ENCODE measurements around the gene FAM228A.

Gene FAM228A

DNA sequence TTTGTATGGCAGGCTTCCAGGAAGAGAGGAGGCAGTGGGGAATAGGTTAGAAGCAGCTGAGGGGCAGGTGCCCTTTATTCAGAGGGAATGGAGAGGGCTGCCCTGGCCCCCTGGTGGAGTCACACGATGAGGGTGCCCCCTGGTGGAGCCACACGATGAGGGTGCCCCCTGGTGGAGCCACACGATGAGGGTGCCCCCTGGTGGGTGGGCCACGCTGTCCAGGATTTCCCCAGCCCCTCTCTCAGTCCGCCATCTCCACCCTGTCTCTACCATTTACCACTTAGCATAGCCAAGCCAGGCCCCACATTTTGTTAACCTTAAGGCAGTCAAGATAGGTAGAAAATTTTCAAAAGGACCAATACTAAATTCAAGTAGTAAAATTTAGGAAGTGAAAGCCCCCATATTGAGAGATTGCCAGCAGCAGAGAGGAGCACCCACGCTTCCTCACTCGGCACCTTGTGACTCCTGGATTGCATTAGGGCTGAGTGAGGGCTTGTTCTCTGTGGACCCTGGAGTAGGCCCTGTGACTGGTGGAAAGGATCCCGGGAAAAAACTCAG, 10.4 kb upstream of the FAM228A start:
- in situ Hi-C loops (cut with HindIII; ENCODE audit: low sequenced_read_pairs), result no loop called here
- TF ChIP-seq, protein P1, sequence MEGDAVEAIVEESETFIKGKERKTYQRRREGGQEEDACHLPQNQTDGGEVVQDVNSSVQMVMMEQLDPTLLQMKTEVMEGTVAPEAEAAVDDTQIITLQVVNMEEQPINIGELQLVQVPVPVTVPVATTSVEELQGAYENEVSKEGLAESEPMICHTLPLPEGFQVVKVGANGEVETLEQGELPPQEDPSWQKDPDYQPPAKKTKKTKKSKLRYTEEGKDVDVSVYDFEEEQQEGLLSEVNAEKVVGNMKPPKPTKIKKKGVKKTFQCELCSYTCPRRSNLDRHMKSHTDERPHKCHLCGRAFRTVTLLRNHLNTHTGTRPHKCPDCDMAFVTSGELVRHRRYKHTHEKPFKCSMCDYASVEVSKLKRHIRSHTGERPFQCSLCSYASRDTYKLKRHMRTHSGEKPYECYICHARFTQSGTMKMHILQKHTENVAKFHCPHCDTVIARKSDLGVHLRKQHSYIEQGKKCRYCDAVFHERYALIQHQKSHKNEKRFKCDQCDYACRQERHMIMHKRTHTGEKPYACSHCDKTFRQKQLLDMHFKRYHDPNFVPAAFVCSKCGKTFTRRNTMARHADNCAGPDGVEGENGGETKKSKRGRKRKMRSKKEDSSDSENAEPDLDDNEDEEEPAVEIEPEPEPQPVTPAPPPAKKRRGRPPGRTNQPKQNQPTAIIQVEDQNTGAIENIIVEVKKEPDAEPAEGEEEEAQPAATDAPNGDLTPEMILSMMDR (IDR thresholded peaks at IDR 0.05; ENCODE audit: low read depth, low read length, missing control alignments), result no peak
- no peak for DNase-seq (ENCODE audit: low read depth)
- H3K4me3 ChIP-seq (ENCODE audit: low read depth, low read length), result no peak overlapping the region

DNA sequence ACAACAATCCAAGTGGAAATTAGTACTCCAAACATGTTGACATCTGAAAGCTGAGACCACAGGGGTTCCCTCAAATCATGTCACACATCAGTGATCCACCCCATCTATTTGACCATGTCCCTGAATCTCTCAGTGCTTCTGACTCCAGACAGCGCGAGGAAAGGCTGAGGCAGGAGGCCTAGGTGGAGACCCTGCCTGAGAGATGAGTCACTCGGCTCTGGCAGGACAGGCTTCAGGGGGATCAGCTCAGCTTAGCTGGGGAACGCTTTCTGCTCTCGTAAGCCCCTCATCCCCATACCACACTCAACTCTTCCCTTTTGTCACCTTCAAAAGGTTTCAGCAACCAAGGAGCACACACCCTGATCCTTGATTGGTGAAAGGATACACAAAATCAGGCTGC, 5.8 kb upstream of the FAM228A start:
- no peak overlapping the region for H3K4me3 ChIP-seq (ENCODE audit: low read depth, low read length)
- in situ Hi-C loops (cut with HindIII; ENCODE audit: low sequenced_read_pairs), result no loop called here
- no peak for DNase-seq (ENCODE audit: low read depth)
- TF ChIP-seq, protein P1 (IDR thresholded peaks at IDR 0.05; ENCODE audit: low read depth, low read length, missing control alignments), result no peak

DNA sequence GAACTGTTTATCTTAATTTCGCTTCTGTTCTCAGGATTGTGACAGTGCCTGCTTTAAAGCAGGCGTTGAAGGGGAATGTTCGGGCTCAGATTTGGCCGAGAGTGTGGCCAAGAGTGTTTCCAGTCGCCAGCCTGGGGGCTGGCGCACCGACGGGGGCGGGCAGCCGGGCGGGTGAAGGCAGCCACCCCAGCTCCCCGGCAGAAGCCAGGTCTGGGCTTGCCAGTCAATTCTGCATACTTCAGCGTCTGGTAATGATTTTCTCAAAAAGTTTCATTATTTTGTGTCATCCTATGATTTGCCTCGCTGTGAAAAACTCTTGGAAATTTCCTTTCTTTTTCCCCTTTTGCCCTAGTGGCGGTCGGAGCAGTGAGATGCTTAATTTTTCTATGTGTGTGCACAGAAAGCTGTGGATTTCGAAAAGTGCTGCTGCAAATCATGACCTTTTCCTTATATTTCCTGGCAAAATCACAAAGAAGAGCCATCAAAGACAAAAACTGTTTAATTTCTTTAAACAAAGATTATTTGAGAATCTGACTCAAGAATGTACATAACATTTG, 856 bp downstream of the FAM228A start:
- in situ Hi-C loops (cut with HindIII; ENCODE audit: low sequenced_read_pairs), result no loop called here
- TF ChIP-seq, protein P1 (IDR thresholded peaks at IDR 0.05; ENCODE audit: low read depth, low read length, missing control alignments), result no peak
- no peak overlapping the region for H3K4me3 ChIP-seq (ENCODE audit: low read depth, low read length)
- DNase-seq (ENCODE audit: low read depth), result no peak

DNA sequence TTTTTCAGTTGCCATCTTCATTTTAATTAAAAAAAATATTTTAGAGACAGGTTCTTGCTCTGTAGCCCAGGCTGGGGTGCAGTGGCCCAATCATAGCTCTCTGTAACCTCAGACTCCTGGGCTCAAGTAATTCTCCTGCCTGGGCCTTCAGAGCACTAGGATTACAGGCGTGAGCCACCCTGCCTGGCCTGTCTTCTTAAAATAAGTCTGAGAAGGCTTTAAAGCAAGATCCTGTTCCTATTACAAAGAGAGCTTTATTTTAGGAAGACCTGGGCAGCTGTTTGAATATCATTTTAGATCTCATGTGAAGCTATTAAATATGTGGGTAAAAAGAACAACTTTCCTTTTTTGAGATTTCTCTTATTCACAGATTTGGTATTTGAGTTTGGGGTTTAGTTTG, 1.5 kb downstream of the FAM228A start:
- TF ChIP-seq, protein P1 (IDR thresholded peaks at IDR 0.05; ENCODE audit: low read depth, low read length, missing control alignments), result no peak
- in situ Hi-C loops (cut with HindIII; ENCODE audit: low sequenced_read_pairs), result no loop called here
- H3K4me3 ChIP-seq (ENCODE audit: low read depth, low read length), result no peak overlapping the region
- no peak for DNase-seq (ENCODE audit: low read depth)

DNA sequence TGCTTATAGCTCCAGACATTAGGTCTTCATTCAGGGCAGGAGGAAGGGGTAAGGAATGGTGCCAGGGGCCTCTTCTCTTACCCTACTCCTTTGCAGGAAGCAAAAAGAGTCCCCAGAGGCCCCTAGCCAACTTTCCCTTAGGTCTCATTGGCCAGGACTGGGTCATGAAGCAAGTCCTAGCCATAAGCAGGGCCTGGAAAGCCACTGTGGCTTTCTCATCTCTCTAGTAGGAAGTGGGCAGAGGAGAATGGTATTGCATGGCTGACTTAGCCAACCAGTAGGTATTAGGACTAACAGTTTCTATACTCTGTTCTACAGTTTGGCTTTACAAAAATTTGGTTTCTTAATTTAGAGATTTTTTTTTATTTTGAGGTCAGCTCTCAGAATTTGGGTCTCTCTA, 4.8 kb downstream of the FAM228A start:
- no peak for DNase-seq (ENCODE audit: low read depth)
- TF ChIP-seq, protein P1 (IDR thresholded peaks at IDR 0.05; ENCODE audit: low read depth, low read length, missing control alignments), result no peak
- in situ Hi-C loops (cut with HindIII; ENCODE audit: low sequenced_read_pairs), result no loop called here

DNA sequence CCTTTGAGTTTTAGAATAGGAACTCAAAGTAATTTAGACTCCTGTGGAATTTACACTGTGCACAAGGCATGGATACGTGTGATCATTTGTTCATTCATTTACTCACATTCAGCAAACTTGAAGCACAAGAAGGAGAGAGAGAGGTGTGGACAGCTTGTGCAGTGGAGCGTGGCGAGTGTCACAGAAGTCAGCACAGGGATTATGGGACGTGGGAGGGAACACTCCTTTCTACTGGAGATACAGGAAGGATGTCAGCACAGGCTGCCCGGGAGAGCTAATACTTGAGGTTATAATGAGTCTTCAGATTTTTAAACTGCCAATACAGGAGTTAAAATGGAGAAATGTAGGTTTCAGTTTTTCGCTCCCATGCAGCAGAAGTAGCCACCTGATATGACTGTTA, 7.0 kb downstream of the FAM228A start:
- no peak overlapping the region for H3K4me3 ChIP-seq (ENCODE audit: low read depth, low read length)
- in situ Hi-C loops (cut with HindIII; ENCODE audit: low sequenced_read_pairs), result no loop called here
- TF ChIP-seq, protein P1 (IDR thresholded peaks at IDR 0.05; ENCODE audit: low read depth, low read length, missing control alignments), result no peak
- DNase-seq (ENCODE audit: low read depth), result no peak

More for the DNA sequence above, 4.8 kb downstream of the FAM228A start:
- no peak overlapping the region for H3K4me3 ChIP-seq (ENCODE audit: low read depth, low read length)

Measured in astrocyte of the cerebellum (primary cell).